Ishikawa (cell line): ENCODE results near the gene CDC42EP5.

Experiments
- CREB1 ChIP-seq: IDR thresholded peaks from 2 replicates; pipeline ENCODE4 v1.6.1; 2012; ENCODE audit warnings: low read depth
- EP300 ChIP-seq: IDR thresholded peaks from 2 replicates; pipeline ENCODE4 v1.6.1; 2012; ENCODE audit warnings: borderline replicate concordance
- FOXM1 ChIP-seq: IDR thresholded peaks from 2 replicates; pipeline ENCODE4 v1.6.1; 2012; ENCODE audit warnings: low read depth, borderline replicate concordance
- NFIC ChIP-seq: IDR thresholded peaks from 2 replicates; pipeline ENCODE4 v1.6.1; 2012
- RAD21 ChIP-seq: IDR thresholded peaks from 2 replicates; pipeline ENCODE4 v1.6.1; 2012; ENCODE audit warnings: low read depth
- TAF1 ChIP-seq: IDR thresholded peaks from 2 replicates; pipeline ENCODE4 v1.6.1; 2012; ENCODE audit warnings: low read depth, mild to moderate bottlenecking
- TEAD4 ChIP-seq: IDR thresholded peaks from 2 replicates; pipeline ENCODE4 v1.6.1; 2012
- TF ChIP-seq, protein P1 (sequence below): IDR thresholded peaks from 2 replicates; pipeline ENCODE4 v1.6.1; 2012; ENCODE audit warnings: low read depth, mild to moderate bottlenecking
- TF ChIP-seq, protein P2 (sequence below): IDR thresholded peaks from 2 replicates; pipeline ENCODE4 v1.6.1; 2012

DNA sequence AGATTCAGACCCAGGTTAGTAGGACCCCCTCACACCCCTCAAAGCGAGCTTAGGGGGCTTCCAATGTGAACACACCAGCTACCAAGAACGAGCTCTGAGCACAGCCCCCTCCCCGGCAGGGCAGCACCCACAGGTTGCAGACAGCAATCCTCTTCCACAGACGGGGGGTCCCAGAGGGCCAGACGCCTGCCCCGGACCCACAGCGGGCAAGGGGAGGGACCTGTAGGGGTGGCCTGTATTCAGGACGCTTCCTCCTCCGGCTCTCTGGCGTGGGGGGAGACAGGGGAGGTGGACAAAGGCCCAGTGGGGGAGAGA, 53.1 kb downstream of the CDC42EP5 start:
- TF ChIP-seq EP300 (no peak), NFIC (no peak), FOXM1 (no peak), TAF1 (no peak), TEAD4 (no peak), CREB1 (no peak), RAD21 (no peak)
- TF ChIP-seq, protein P1, sequence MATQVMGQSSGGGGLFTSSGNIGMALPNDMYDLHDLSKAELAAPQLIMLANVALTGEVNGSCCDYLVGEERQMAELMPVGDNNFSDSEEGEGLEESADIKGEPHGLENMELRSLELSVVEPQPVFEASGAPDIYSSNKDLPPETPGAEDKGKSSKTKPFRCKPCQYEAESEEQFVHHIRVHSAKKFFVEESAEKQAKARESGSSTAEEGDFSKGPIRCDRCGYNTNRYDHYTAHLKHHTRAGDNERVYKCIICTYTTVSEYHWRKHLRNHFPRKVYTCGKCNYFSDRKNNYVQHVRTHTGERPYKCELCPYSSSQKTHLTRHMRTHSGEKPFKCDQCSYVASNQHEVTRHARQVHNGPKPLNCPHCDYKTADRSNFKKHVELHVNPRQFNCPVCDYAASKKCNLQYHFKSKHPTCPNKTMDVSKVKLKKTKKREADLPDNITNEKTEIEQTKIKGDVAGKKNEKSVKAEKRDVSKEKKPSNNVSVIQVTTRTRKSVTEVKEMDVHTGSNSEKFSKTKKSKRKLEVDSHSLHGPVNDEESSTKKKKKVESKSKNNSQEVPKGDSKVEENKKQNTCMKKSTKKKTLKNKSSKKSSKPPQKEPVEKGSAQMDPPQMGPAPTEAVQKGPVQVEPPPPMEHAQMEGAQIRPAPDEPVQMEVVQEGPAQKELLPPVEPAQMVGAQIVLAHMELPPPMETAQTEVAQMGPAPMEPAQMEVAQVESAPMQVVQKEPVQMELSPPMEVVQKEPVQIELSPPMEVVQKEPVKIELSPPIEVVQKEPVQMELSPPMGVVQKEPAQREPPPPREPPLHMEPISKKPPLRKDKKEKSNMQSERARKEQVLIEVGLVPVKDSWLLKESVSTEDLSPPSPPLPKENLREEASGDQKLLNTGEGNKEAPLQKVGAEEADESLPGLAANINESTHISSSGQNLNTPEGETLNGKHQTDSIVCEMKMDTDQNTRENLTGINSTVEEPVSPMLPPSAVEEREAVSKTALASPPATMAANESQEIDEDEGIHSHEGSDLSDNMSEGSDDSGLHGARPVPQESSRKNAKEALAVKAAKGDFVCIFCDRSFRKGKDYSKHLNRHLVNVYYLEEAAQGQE = no peak
- TF ChIP-seq, protein P2, sequence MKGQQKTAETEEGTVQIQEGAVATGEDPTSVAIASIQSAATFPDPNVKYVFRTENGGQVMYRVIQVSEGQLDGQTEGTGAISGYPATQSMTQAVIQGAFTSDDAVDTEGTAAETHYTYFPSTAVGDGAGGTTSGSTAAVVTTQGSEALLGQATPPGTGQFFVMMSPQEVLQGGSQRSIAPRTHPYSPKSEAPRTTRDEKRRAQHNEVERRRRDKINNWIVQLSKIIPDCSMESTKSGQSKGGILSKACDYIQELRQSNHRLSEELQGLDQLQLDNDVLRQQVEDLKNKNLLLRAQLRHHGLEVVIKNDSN = no peak
